AG09319 (cell line): ENCODE data around the gene SLC7A10.

Experiments used
- DNase-seq: peaks from one replicate; pipeline ENCODE4 v3.0.0-alpha.2; 2010; ENCODE audit warnings: low read depth; ENCODE audit errors: extremely low read depth
- TF ChIP-seq, protein P1 (sequence below): IDR thresholded peaks from 2 replicates; pipeline ENCODE4 v1.5.1; 2011; ENCODE audit warnings: low read depth, mild to moderate bottlenecking, inconsistent platforms, low read length, moderate library complexity

SLC7A10 gene

DNA sequence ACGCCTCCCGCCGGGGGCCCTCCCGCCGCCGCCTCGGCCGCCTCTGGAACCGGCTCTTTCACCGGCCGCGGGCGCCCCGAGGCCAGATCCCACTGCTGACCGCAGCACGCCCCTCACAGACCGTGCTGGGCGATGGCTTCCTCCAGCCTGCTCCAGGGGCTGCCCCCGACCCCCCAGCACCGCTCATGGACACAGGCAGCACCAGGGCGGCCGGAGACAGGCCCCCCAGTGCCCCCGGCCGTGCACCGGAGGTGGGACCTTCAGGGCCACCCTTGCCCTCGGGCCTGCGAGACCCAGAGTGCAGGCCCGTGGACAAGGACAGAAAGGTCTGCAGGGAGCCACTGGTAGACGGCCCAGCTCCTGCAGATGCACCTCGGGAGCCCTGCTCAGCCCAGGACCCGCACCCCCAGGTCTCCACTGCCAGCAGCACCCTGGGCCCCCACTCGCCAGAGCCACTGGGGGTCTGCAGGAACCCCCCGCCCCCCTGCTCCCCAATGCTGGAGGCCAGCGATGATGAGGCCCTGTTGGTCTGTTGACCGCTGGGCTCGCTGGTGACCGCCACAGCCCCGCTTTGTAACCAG is 18.5 kb downstream of the SLC7A10 start:
- DNase-seq: no peak
- TF ChIP-seq, protein P1, sequence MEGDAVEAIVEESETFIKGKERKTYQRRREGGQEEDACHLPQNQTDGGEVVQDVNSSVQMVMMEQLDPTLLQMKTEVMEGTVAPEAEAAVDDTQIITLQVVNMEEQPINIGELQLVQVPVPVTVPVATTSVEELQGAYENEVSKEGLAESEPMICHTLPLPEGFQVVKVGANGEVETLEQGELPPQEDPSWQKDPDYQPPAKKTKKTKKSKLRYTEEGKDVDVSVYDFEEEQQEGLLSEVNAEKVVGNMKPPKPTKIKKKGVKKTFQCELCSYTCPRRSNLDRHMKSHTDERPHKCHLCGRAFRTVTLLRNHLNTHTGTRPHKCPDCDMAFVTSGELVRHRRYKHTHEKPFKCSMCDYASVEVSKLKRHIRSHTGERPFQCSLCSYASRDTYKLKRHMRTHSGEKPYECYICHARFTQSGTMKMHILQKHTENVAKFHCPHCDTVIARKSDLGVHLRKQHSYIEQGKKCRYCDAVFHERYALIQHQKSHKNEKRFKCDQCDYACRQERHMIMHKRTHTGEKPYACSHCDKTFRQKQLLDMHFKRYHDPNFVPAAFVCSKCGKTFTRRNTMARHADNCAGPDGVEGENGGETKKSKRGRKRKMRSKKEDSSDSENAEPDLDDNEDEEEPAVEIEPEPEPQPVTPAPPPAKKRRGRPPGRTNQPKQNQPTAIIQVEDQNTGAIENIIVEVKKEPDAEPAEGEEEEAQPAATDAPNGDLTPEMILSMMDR: no peak

DNA sequence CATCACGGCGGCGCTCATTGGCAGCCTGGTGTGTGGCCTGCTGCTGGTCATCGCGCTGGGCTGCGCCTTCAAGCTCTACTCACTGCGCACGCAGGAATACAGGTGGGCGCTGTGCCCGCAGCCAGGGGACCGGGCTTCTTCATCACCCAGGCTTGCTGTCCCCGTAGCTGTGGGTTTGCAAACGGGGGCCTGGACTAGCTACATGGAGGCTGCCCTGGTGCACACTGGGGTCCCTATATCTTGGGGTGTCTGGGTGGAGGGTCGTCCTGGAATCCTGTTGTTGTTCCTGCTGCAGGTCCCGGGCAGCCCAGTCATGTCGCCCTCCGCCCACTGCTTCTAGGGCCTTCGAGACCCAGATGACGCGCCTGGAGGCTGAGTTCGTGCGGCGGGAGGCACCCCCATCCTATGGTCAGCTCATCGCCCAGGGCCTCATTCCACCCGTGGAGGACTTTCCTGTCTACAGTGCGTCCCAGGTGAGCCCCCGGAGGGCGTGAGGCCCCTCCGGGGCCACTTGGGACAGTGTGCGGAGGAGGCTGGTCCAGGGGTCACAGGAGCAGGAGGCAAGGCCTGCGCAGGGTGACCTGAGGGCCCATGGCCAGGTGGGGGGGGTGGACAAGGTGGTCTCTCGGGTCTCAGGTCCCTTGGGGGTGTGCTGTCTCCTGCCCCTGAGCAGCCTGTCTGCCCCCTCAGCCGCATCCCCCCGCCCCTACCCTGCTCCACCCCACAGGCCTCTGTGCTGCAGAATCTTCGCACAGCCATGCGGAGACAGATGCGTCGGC is 19.2 kb downstream of the SLC7A10 start:
- TF ChIP-seq, protein P1: no peak

DNA sequence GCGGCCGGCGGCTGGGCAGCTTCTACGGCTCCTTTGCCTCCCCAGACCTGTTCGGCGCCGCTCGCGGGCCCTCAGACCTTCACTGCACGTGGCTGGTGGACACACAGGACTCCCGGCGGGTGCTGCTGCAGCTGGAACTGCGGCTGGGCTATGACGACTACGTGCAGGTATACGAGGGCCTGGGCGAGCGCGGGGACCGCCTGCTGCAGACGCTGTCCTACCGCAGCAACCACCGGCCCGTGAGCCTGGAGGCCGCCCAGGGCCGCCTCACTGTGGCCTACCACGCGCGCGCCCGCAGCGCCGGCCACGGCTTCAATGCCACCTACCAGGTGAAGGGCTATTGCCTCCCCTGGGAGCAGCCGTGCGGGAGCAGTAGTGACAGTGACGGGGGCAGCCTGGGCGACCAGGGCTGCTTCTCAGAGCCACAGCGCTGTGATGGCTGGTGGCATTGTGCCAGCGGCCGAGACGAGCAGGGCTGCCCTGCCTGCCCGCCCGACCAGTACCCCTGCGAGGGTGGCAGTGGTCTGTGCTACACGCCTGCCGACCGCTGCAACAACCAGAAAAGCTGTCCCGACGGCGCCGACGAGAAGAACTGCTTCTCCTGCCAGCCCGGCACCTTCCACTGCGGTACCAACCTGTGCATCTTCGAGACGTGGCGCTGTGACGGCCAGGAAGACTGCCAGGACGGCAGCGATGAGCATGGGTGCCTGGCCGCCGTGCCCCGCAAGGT is 20.0 kb downstream of the SLC7A10 start:
- DNase-seq: no peak
- TF ChIP-seq, protein P1: no peak

More for the DNA sequence above, 19.2 kb downstream of the SLC7A10 start:
- no peak for DNase-seq

DNA sequence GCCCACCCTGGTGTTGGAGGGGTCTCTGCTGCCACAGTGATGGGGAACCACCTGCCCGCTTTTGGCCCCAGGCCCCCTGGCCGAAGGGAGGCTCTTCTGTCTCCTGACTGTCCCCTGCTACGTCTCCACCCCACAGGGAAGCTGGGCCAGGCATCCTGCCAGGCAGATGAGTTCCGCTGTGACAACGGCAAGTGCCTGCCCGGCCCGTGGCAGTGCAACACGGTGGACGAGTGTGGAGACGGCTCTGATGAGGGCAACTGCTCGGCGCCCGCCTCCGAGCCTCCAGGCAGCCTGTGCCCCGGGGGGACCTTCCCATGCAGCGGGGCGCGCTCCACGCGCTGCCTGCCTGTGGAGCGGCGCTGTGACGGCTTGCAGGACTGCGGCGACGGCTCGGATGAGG is 20.5 kb downstream of the SLC7A10 start:
- no peak for DNase-seq
- TF ChIP-seq, protein P1: no peak

DNA sequence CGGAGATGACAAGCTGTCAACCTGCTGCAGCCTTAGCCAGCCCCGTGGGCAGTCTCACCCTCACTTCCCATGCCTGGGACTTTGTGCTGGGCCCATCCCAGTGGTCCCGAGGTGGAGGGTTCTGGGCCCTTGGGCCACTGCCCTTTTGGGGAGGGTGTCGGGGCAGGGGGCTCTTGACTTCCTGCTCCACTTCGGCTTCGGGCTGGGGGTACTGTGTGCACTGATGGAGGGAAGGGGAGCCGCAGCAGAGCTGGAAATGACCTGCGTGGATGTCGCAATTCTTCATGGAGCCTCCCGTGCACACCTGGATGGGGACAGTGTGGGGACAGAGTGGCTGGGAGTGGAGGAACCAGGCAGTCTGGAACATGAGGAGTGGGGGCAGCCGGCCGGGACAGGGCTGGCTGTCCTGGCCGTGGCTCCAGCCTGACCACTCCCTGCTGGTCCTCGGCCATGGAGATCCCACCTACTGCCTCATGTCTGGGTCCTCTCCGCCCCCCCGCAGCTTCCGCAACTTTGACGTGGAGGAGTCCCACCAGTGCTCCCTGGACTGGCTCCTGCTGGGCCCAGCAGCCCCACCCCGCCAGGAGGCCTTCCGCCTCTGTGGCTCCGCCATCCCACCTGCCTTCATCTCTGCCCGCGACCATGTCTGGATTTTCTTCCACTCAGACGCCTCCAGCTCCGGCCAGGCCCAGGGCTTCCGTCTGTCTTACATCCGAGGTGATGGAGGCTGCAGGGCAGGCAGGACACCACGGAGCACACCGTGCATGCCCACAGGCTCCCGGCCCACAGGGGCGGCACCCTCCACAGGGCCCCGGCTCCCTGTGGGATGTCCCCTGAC is 21.3 kb downstream of the SLC7A10 start:
- no peak for DNase-seq
- TF ChIP-seq, protein P1: no peak

DNA sequence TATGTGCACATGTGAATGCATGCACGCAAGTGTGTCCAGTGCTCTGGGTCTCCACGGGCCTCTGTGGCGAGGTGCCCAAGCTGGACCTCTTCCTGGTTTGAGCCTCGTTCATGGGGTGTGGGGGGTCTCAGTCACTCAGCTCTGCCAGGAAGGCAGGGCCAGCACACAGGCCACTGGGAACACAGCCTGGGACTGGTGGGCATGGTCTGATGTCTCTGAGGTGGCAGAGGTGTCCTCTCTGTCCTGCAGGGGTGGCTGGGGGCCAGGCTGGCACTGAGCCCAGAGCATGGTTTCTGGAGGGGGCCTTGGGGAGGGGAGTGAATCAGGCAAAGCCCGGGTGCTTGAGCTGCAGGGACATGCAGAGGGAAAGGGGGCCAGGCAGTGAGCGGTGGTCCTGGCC is 22.1 kb downstream of the SLC7A10 start:
- no peak for DNase-seq
- TF ChIP-seq, protein P1: no peak
